NT2/D1 (cell line): ENCODE results near the gene ERMARD.
A peak's percentile ranks its signal among the peaks of the same experiment; 100 is the strongest.

ENCODE experiments used
- DNase-seq: peaks from one replicate; pipeline ENCODE4 v3.0.0-alpha.2; 2011; ENCODE audit warnings: low read depth, low spot score
- H3K27me3 ChIP-seq: 2 replicates; pipeline ENCODE4 v1.6.0; 2011; ENCODE audit warnings: mild to moderate bottlenecking; ENCODE audit not compliant: insufficient read length, insufficient read depth
- H3K36me3 ChIP-seq: 2 replicates; pipeline ENCODE4 v1.6.1; 2011; ENCODE audit warnings: mild to moderate bottlenecking, low read length, mixed read lengths; ENCODE audit not compliant: insufficient read depth, insufficient read length
- H3K4me1 ChIP-seq: 2 replicates; pipeline ENCODE4 v1.5.1; 2011; ENCODE audit not compliant: insufficient read depth, insufficient read length
- H3K4me3 ChIP-seq: 2 replicates; pipeline ENCODE4 v1.5.1; 2011; ENCODE audit warnings: low read depth; ENCODE audit not compliant: insufficient read length
- H3K9ac ChIP-seq: 2 replicates; pipeline ENCODE4 v1.6.0; 2011; ENCODE audit warnings: low read depth; ENCODE audit not compliant: insufficient read length
- H3K9me3 ChIP-seq: 2 replicates; pipeline ENCODE4 v1.5.1; 2011; ENCODE audit warnings: mild to moderate bottlenecking, low read length; ENCODE audit not compliant: insufficient read depth
- SUZ12 ChIP-seq: IDR thresholded peaks from 2 replicates; pipeline ENCODE4 v1.6.1; 2011; ENCODE audit not compliant: insufficient read length, insufficient read depth; ENCODE audit errors: extremely low read depth
- YY1 ChIP-seq: IDR thresholded peaks from 2 replicates; pipeline ENCODE4 v1.6.1; 2011; ENCODE audit not compliant: insufficient read length, insufficient read depth
- ZNF274 ChIP-seq: IDR thresholded peaks from 2 replicates; pipeline ENCODE4 v1.6.1; 2011; ENCODE audit warnings: mild to moderate bottlenecking, low read depth, low read length

The ERMARD gene

GRCh38 chr6:169751242-169752073, at the start of gene ERMARD, which contains the start of gene DYNLT2:
TSS of gene ERMARD (plus strand) at chr6:169751622. CDS start at chr6:169751658, 36 bp downstream.
TSS of gene DYNLT2 (minus strand) at chr6:169751572. CDS start at chr6:169751458, 114 bp downstream.
- H3K4me1 ChIP-seq: no peaks in the 10 kb centered on the region
- H3K27me3 ChIP-seq: no peaks in the 10 kb centered on the region
- H3K4me3 ChIP-seq: peak within 1 kb of the TSS; percentile 71
- H3K36me3 ChIP-seq: peaks cover 9% of the 10 kb centered on the region
- TF ChIP-seq YY1 (peak; percentile 22), ZNF274 (no peak)
- H3K9ac ChIP-seq: peak within 1 kb of the TSS; percentile 97
- peak; percentile 89 for DNase-seq
- H3K9me3 ChIP-seq: 0 out of 2 replicates have a peak, but pooled peaks cover 5% of the 10 kb centered on the region

- Histone ChIP-seq H3K9me3 (no peaks in the 10 kb centered on the region), H3K27me3 (no peaks in the 10 kb centered on the region), H3K4me1 (no peaks in the 10 kb centered on the region), H3K36me3 (peaks cover 40% of the 10 kb centered on the region), H3K4me3 (peak within 1 kb of the TSS; percentile 94), H3K9ac (peak within 1 kb of the TSS; percentile 97)
- TF ChIP-seq ZNF274 (no peak), SUZ12 (no peak), YY1 (no peak)
- peak; percentile 82 for DNase-seq
These were observed 49.2 kb upstream of the ERMARD start, which contains the start of the genes C6orf120 and WDR27 for GRCh38 chr6:169701954-169702839. TSS of gene C6orf120 (plus strand) at chr6:169702126. CDS start at chr6:169702460, 334 bp downstream. TSS of gene WDR27 (minus strand) at chr6:169702029. CDS start at chr6:169689005, 13,024 bp downstream.

GRCh38 chr6:169702840-169703246, 48.6 kb upstream of the ERMARD start:
- H3K4me1 ChIP-seq: no peaks in the 10 kb centered on the region
- H3K27me3 ChIP-seq: no peaks in the 10 kb centered on the region
- H3K36me3 ChIP-seq: peaks cover 35% of the 10 kb centered on the region
- no peak for DNase-seq
- no peak for TF ChIP-seq SUZ12
- TF ChIP-seq YY1: no peak
- TF ChIP-seq ZNF274: no peak
- H3K4me3 ChIP-seq: peak overlapping the region; percentile 94
- peak overlapping the region; percentile 97 for H3K9ac ChIP-seq
- no peaks in the 10 kb centered on the region for H3K9me3 ChIP-seq

GRCh38 chr6:169707772-169708171, 43.6 kb upstream of the ERMARD start:
- Histone ChIP-seq H3K4me1 (no peaks in the 10 kb centered on the region), H3K4me3 (no peak overlapping the region), H3K9ac (no peak overlapping the region), H3K9me3 (no peaks in the 10 kb centered on the region), H3K27me3 (no peaks in the 10 kb centered on the region), H3K36me3 (peaks cover 46% of the 10 kb centered on the region)
- TF ChIP-seq ZNF274 (no peak), YY1 (no peak), SUZ12 (no peak)
- no peak for DNase-seq

- no peak for DNase-seq
- Histone ChIP-seq H3K36me3 (peaks cover 47% of the 10 kb centered on the region), H3K4me1 (no peaks in the 10 kb centered on the region), H3K4me3 (no peak overlapping the region), H3K9me3 (no peaks in the 10 kb centered on the region), H3K9ac (no peak overlapping the region), H3K27me3 (no peaks in the 10 kb centered on the region)
- TF ChIP-seq ZNF274 (no peak), YY1 (no peak), SUZ12 (no peak)
These were observed 42.1 kb upstream of the ERMARD start for GRCh38 chr6:169709293-169709692.

- no peaks in the 10 kb centered on the region for H3K27me3 ChIP-seq
- H3K9me3 ChIP-seq: no peaks in the 10 kb centered on the region
- no peak for DNase-seq
- peaks cover 51% of the 10 kb centered on the region for H3K36me3 ChIP-seq
- TF ChIP-seq SUZ12 (no peak), YY1 (no peak), ZNF274 (no peak)
- H3K9ac ChIP-seq: no peak overlapping the region
- no peak overlapping the region for H3K4me3 ChIP-seq
- no peaks in the 10 kb centered on the region for H3K4me1 ChIP-seq
These were observed 41.4 kb upstream of the ERMARD start for GRCh38 chr6:169710009-169710408.

- H3K36me3 ChIP-seq: peaks cover 62% of the 10 kb centered on the region
These were observed 37.2 kb upstream of the ERMARD start for GRCh38 chr6:169714178-169714577.

More at GRCh38 chr6:169714178-169714577, 37.2 kb upstream of the ERMARD start:
- no peaks in the 10 kb centered on the region for H3K4me1 ChIP-seq
- no peak overlapping the region for H3K4me3 ChIP-seq
- TF ChIP-seq SUZ12 (no peak), ZNF274 (no peak), YY1 (no peak)
- no peaks in the 10 kb centered on the region for H3K9me3 ChIP-seq
- H3K27me3 ChIP-seq: no peaks in the 10 kb centered on the region
- no peak overlapping the region for H3K9ac ChIP-seq
- DNase-seq: no peak
